Lung (tissue), 12 donors: ENCODE measurements around the gene ANTXR2. TPM values are rescaled to one million over a fixed set of nuclear protein-coding genes. Genes with fewer than 3 reads are reported as not detected.

Source experiments
- ATAC-seq: fragments of 200-7000 bp; cut with Tn5 transposase; one replicate; pipeline ENCODE4 v1.9.1; 2020; ENCODE audit warnings: moderate number of reproducible peaks; ENCODE audit not compliant: insufficient read depth, low FRiP score
- DNase-seq, 3 donors: peaks; one replicate each; pipeline ENCODE4 v3.0.0-alpha.2; 2013 to 2017
- H3K27ac ChIP-seq, 2 donors: one replicate each; pipeline ENCODE4 v1.5.1; 2013; ENCODE audit warnings: mild to moderate bottlenecking in 2 of 2, moderate library complexity in 2 of 2, control low read depth in 1 of 2, inconsistent platforms in 1 of 2, low read depth in 1 of 2, low read length in 1 of 2
- H3K27me3 ChIP-seq, 3 donors: one replicate each; pipeline ENCODE4 v1.5.1; 2013; ENCODE audit warnings: low read length in 2 of 3; ENCODE audit not compliant: control insufficient read depth in 3 of 3, insufficient read depth in 3 of 3
- H3K36me3 ChIP-seq, 4 donors: one replicate each; pipeline ENCODE4 v1.5.1; 2013; ENCODE audit warnings: low read length in 4 of 4, mild to moderate bottlenecking in 1 of 4, moderate library complexity in 1 of 4; ENCODE audit not compliant: control insufficient read depth in 4 of 4, insufficient read depth in 4 of 4
- H3K4me1 ChIP-seq, 5 donors: one replicate each; pipeline ENCODE4 v1.5.1; 2013; ENCODE audit warnings: low read length in 5 of 5, mild to moderate bottlenecking in 2 of 5, moderate library complexity in 1 of 5; ENCODE audit not compliant: control insufficient read depth in 5 of 5, insufficient read depth in 5 of 5
- H3K4me3 ChIP-seq: one replicate; pipeline ENCODE4 v1.5.1; 2013; ENCODE audit warnings: mild to moderate bottlenecking, control low read depth, moderate library complexity
- H3K9ac ChIP-seq, 2 donors: one replicate each; pipeline ENCODE4 v1.5.1; 2013; ENCODE audit warnings: low read length in 2 of 2, control low read depth in 1 of 2; ENCODE audit not compliant: insufficient read depth in 1 of 2
- H3K9me3 ChIP-seq, 4 donors: one replicate each; pipeline ENCODE4 v1.5.1; 2013; ENCODE audit warnings: low read length in 3 of 4, mild to moderate bottlenecking in 1 of 4, moderate library complexity in 1 of 4; ENCODE audit not compliant: control insufficient read depth in 4 of 4, insufficient read depth in 3 of 4
- WGBS, 2 donors: extraction: QIAGEN DNeasy Blood & Tissue Kit; methylation state at CpG; one replicate each; pipeline ENCODE4 v1.1.7; 2013; 5-methylcytosine and 5-hydroxymethylcytosine counted together
- polyA plus RNA-seq, 2 donors: library from polyadenylated mRNA; stranded (reverse); fragments of 200-250 nt; gene quantifications; one replicate each; pipeline ENCODE4 v1.2.1, GENCODE V29; 2013
- total RNA-seq, 2 donors: library from RNA; depleted of rRNA in 1 of 2; stranded (reverse); fragments of >200 nt in 1 of 2; gene quantifications; one replicate each; pipeline ENCODE4 v1.2.1, GENCODE V29; 2014 to 2021
- TF ChIP-seq, protein P1 (sequence below): IDR thresholded peaks from 2 replicates; pipeline ENCODE4 v1.5.1; 2012; ENCODE audit warnings: mild to moderate bottlenecking; ENCODE audit errors: control extremely low read depth, extremely low read depth
- donor health status: control.
- donor health status: control.
- donor health status: Bipolar disorder and iron deficiency.
- donor health status: healthy.
- donor health status: DM: yes; HTN: yes; CAD: no.

Gene ANTXR2
- total and polyA plus RNA-seq, 4 donors, result 4.8 to 47.2 (median 28.6) TPM

DNA sequence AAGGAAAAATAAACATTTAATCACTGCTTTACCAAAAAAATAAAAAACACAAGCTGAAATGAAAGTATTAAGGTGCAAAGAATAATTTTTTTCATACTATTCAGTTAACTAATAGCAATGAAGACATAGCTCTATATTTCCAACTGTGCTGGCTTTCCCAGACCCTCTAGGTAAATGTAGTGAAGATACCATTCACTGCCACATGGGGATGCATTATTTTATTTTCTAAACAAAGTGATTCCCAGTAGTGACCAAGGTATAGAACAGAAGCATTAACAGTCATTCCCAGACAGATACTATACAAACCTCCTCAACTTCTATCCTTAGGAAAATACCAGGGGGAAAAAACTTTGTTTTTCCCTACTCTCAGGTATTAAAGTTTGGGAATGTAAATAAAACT lies 39.4 kb downstream of the ANTXR2 start:
- no peak overlapping the region for H3K27ac ChIP-seq
- no peaks in the 10 kb centered on the region for H3K27me3 ChIP-seq
- peaks cover 0 to 15% (median 4%) of the 10 kb centered on the region in 5 donors for H3K4me1 ChIP-seq
- no peaks in the 10 kb centered on the region for H3K9me3 ChIP-seq
- no peak for DNase-seq
- TF ChIP-seq, protein P1, sequence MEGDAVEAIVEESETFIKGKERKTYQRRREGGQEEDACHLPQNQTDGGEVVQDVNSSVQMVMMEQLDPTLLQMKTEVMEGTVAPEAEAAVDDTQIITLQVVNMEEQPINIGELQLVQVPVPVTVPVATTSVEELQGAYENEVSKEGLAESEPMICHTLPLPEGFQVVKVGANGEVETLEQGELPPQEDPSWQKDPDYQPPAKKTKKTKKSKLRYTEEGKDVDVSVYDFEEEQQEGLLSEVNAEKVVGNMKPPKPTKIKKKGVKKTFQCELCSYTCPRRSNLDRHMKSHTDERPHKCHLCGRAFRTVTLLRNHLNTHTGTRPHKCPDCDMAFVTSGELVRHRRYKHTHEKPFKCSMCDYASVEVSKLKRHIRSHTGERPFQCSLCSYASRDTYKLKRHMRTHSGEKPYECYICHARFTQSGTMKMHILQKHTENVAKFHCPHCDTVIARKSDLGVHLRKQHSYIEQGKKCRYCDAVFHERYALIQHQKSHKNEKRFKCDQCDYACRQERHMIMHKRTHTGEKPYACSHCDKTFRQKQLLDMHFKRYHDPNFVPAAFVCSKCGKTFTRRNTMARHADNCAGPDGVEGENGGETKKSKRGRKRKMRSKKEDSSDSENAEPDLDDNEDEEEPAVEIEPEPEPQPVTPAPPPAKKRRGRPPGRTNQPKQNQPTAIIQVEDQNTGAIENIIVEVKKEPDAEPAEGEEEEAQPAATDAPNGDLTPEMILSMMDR, result no peak
- H3K9ac ChIP-seq, result no peak overlapping the region
- no peak overlapping the region for H3K4me3 ChIP-seq
- H3K36me3 ChIP-seq, result peaks cover 0 to 9% (median 5%) of the 10 kb centered on the region in 4 donors
- no peak for ATAC-seq

DNA sequence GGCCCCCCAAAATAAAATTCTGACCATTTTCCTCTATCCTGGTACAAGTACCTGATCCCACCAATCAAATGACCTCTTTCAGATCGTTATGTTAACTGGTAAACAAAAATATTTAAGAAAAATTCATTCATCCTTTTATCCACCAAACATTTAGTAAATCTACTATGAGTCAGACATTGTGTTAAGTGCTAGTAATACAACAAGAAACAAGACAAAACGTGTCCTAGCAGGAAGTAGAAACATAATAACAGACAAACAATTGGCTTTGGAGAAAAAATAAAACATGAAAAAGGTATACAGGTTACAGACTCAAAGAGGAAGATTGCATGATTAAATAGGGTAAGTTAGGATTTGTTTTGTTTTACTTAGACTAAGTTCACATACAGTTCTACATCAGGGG lies 43.7 kb downstream of the ANTXR2 start:
- Histone ChIP-seq H3K36me3 (peaks cover 3 to 20% (median 9%) of the 10 kb centered on the region in 4 donors), H3K9me3 (no peaks in the 10 kb centered on the region), H3K4me3 (no peak overlapping the region), H3K27me3 (no peaks in the 10 kb centered on the region), H3K27ac (no peak overlapping the region), H3K9ac (no peak overlapping the region), H3K4me1 (peaks cover 0 to 6% (median 0%) of the 10 kb centered on the region in 5 donors)
- ATAC-seq (no peak), DNase-seq (no peak)
- 72 to 83% methylated on average over 2 of the region's 2 CpGs for WGBS, 2 donors
- TF ChIP-seq, protein P1, result no peak

DNA sequence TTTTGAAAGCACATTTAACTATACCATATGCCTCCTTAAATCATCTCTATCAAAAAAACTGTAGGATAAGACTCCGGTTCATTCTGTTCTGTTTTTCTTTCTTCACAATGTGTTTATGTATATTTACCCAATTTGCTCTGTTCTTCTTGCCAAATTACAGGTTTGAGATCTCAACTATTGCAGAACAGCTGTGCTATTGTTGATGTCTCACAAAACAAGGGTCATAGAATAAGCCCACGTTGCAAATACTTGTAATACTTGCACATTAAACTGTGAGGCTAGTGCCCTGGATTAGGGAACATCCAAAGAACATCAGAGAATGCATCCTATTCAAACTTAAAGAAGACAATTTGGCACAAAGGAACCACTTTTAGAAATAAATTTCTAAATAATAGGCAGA lies 45.4 kb downstream of the ANTXR2 start:
- Histone ChIP-seq H3K27ac (no peak overlapping the region), H3K27me3 (no peaks in the 10 kb centered on the region), H3K36me3 (peaks cover 5 to 26% (median 14%) of the 10 kb centered on the region in 4 donors), H3K9ac (no peak overlapping the region), H3K4me3 (no peak overlapping the region), H3K9me3 (no peaks in the 10 kb centered on the region), H3K4me1 (peaks cover 0 to 6% (median 0%) of the 10 kb centered on the region in 5 donors)
- TF ChIP-seq, protein P1, result no peak
- DNase-seq, result no peak
- WGBS, 2 donors, result 74 to 85% methylated on average over 2 of the region's 2 CpGs
- ATAC-seq, result no peak

DNA sequence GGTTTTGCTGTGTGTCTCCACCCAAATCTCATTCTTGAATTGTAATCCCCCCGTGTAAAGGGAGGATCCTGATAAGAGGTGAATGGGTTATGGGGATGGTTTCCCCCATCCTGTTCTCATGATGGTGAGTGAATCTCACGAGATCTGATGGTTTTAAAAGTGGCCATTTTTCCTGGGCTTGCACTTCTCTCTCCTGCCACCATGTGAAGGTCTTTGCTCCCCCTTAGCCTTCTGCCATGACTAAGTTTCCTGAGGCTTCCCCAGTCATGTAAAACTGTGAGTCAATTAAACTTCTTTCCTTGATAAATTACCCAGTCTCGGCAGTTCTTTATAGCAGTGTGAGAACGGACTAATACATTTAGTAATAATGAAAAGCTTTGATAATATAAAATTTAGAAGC lies 46.9 kb downstream of the ANTXR2 start:
- no peak overlapping the region for H3K27ac ChIP-seq
- no peak overlapping the region for H3K9ac ChIP-seq
- peaks cover 0 to 6% (median 0%) of the 10 kb centered on the region in 5 donors for H3K4me1 ChIP-seq
- peaks cover 5 to 29% (median 13%) of the 10 kb centered on the region in 4 donors for H3K36me3 ChIP-seq
- no peaks in the 10 kb centered on the region for H3K27me3 ChIP-seq
- ATAC-seq, result no peak
- H3K9me3 ChIP-seq, result no peaks in the 10 kb centered on the region
- no peak overlapping the region for H3K4me3 ChIP-seq
- TF ChIP-seq, protein P1, result no peak
- WGBS, 2 donors, result 93 to 96% methylated on average over 4 of the region's 4 CpGs
- DNase-seq, result no peak
